ENCODE data around the gene DGAT2.

The DGAT2 gene

GRCh38 chr11:75802021-75802912 lies 33.7 kb downstream of the DGAT2 start:
- no peak for DNase-seq

DNA sequence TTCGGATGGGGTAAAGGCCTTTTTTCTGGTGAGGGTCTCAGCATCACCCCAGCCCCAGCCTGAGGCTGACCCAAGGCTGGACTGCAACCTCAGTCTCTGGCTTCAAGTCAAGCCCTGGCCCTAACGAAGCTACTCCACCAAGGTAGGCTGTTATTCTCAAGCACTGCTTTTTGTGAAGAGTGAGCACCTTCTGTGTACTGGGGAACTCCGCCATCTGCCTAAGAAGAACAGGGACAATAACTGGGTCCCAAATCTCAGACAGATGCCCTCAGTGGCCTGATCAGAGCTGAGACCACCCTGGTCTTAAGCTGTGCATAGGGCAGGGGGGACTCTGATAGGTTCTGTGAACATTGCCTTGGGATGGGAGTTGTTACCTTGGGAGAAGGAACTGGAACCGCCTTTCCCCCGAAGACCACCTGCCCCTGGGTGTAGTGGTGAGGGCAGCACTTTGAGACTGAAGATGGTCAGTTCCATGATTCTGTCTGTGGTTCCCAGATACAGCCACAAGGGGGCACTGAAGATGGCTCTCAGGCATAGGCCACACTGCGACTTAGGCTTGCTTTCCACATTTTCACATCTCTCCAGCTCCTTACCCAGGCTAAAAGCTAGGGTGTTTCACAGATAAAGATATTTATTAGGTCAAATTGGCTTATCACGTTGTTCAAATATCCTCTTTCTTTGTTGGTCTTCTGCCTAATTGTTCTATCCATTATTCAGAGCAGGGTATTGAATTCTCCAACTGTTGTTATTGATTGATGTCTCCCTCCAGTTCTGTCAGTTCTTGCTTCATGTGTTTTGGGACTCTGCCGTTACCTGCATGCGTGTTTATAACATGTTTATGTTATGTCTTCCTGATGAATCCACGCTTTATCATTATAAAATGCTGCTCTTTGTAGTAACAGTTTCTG lies 34.6 kb downstream of the DGAT2 start:
- peak; percentile 80 to 82 for DNase-seq

DNA sequence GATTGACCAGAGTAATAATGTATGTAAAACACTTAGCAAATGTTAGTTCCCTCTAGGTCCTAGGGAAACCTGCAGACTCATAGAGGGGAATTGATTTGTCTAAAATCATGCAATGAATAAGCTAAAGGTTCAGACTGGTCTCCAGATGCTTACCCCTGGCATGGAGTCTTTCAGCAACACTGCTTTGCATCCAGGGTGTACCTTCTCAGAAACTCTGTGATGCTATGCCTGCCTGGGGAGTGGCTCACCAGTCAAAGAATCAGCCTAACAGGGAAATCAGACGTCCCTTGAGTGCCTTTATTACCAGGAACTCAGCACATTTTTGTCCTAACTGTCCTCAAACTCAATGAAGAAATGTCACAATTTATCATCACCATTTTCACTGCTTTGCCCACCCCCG lies 40.5 kb downstream of the DGAT2 start:
- no peak for DNase-seq

DNA sequence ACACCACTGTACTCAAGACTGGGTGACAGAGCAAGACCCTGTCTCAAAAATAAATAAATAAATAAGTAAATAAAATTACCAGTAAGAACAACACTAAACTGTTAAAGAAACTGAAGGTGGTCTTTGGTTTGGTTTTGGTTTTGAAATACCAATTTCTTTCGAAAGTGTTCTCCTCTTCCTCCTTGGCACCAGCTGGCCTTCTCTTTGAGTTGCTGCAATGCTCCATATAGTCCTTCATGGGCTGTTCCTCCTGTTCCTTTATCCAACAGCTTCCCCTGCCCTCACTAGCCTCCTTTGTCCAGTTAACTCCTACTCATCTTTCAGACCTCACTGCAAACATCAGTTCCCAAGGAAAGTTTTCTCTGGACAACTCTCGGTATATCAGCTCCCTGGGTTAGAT lies 41.4 kb downstream of the DGAT2 start:
- peak; percentile 52 to 55 for DNase-seq

DNA sequence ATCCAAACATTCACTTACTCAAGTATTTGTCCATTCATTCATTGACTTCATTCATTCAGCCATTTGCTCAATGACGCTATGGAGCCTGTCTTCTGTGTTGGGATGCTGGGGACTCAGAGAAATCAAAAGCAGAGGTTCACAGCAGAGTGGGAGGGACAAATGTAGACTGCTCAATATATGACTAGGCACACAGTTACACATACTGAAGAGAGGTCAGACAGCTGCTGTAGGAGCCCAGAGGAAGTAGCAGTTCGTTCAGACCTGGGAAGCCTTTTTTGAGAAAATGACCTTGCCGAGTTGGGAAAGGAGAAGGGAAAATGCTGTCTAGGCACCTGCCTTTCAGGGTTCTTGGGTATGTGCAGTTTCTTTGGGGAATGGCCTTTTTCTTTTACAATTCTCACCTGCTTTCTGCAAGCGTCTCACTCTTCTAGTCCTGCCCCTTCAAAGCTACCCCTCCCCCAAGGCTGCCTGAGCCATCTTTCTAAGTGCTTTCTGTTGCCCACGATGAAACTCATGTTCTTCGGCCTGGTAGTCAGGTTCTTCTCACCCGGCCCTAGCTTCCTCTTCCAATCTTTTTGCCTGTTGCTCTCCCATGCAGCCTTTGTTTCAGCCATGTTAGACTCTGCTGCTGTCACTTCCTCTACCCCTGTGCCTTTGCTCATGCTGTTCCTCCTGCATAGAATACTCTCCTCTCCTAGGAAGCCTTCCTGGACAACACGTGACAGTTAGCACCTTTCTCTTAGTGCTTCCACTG lies 42.2 kb downstream of the DGAT2 start:
- DNase-seq = peak; percentile 66 to 76

DNA sequence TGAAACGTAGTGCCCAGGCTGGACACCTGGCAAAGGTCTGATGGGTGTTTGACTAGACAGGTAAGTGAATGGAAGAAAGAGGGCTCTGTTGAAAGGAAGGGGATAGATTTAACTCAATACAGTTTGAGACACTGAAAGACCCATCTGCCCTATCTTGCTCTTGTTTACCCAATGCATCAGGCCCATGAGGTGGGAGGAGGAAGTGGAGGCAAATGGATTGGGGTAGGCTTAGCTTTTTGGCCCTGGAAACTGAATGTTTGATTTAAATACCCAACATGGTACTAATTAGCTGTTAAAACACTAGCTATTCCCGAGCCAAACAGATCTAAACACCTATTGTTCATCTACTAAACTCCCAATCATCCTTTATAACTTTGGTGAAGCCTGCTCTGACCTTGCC lies 42.9 kb downstream of the DGAT2 start:
- DNase-seq = no peak

DNA sequence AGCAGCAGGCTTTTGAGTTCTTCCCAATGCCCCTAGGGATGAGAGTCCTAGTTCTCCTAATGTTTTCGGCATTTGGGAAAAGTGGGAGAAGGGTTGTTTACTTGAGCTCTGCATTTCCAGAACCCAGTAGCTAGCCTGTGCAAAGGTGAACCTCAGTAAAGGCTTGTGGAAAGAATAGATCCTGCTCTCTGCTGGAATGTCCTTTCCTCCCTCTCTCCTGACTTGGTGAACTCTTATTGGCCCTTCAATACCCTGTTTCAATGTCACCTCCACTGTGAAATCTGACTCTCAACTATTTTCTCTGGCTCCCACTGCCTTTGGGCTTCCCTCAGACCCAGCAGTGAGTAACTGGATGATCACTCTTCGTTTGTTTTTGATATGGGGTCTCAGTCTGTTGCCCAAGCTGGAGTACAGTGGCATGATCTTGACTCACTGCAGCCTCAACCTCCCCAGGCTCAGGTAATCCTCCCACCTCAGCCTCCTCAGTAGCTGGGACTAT lies 44.0 kb downstream of the DGAT2 start:
- DNase-seq = no peak

DNA sequence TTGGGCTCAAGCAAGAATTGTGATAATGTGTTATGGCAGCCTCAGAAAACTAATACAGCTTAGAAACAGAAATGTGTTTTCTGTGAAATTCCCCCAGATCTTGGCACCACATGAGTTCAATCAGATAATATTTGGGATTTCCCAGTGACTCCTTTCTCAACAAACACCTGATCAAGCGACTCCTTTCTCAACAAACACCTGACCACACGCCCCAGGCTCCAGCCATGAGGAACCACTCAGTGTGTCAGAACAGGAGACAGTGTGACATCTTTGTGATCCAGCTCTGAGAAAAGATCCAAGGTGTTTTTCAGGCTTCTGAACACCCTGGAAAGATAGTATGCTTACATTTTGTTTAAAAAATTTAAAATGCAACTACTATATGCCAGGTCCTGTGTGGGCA lies 44.5 kb downstream of the DGAT2 start:
- no peak for DNase-seq

DNA sequence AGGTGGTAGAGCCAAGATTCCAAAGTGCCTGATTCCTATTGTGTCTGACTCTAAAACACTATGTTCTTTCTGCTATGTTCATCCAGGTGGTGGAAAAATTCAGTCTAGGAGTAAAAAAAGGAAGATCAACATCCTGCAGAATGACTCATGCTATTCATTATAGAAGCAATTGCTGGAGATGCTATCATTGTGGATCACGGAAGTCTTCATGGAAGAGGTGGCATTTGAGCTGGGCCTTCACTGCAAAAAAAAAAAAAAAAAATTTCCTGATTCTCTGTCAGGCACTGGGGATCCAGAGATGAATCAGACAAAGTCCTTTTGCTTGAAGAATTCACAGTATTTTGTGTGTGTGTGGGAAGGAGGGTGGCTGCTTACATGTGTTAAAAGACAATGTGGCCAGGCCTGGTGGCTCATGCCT lies 45.1 kb downstream of the DGAT2 start:
- no peak for DNase-seq

GRCh38 chr11:75814363-75814676 lies 45.7 kb downstream of the DGAT2 start:
- DNase-seq = no peak

DNA sequence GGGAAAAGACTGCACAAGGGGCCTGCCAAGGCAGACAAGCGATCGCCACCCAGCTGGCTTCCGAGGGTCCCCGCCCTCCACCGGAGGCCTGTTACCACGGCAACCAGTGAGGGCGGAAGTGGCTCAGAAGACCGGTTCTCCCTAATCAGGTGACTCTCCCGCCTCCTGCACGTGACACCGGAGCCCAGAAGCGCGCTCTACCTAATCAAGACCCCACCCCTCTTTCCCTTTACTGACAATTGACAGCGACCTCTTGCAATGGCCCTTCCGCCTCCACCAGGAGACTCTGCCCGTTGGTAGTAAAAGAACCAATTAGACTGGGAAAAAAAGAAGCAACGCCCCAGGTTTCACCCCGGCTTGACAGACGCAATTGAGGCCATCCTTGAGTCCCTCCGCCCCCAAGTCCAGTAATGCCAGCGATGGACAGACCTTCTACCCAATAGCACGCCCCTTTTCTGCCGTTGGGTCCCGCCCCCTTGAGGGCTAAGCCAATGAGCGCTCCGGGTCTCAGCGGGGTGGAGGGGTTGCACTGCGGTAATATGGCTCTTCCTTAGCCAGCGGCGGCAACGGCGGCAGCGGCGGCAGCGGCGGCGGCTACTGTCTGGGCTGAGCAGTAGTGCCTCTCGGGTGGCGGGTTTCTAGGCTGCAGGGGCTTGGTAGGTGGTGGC lies 46.2 kb downstream of the DGAT2 start, which contains the start of gene UVRAG:
Gene UVRAG, plus strand, starts transcription at position 534 of the 668 bp plus-strand sequence. CDS start 198 bp downstream, outside the sequence.
- DNase-seq = peak; percentile 99 to 100

DNA sequence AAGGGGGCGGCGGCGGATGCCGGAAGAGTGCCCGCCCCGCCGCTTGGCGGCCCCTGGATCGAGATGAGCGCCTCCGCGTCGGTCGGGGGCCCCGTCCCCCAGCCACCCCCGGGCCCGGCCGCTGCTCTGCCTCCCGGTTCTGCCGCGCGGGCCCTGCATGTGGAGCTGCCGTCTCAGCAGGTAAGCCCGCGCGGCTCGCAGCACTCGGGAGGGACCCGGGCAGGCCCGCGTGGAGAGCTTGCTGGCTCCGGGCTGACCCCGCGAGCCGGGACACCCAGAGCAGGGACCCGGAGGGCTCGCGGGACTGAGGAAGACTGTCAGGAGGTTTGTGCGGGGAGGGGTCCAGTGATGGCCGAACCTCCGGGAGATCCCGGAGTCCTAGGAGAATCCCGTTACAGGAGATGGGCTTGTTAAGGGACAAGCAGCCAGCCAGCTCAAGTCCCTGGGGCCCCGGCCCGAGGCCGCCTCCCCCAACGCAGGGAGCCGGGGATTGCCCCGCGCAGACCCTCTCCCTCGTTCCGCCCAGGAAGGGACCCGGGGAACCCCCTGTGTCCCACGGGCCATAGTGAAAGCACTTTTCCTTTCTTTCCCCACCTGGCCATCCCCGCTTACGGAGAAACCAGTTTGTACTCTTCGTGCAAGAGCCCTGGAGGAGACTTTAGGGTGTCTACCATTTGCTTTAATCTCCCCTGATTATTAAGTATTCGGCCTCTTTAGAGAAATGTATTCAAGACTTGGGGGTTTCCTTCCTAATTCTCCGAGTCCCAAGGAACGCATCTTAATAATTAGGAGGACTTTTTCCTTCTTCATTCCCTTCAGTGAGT lies 47.0 kb downstream of the DGAT2 start:
- no peak for DNase-seq

DNA sequence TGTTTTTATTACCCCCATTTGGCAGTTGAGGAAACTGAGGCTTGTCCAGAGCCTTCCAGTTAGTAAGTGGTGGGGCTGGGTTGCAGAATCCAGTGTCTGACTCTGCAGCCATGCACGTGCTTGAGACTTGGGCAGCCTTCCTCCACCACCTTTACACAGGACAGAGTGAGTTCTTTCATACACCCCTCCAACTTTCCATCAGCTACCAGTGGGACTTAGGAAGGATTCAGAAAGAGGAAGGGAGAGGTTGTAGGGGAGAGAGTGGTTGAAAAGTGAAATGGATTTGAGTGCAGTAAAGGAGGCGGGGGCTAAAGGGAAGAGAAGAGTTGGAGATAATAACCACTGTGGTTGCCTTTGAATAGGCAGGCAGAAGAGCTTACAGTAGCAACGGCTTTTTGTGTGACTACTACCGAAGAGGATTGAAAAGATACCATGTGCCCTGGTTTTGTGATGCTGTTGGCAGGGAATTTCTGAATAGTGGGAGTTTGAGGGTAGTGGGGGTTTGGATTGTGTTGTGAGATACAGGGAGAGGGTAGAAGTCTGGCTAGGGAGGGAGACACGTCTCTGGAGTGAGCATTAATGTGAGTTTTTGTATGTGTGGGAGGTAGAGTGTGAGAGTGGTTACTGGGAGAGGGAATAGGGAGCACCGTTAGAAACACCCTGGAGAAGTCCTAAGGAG lies 48.1 kb downstream of the DGAT2 start:
- DNase-seq = no peak

DNA sequence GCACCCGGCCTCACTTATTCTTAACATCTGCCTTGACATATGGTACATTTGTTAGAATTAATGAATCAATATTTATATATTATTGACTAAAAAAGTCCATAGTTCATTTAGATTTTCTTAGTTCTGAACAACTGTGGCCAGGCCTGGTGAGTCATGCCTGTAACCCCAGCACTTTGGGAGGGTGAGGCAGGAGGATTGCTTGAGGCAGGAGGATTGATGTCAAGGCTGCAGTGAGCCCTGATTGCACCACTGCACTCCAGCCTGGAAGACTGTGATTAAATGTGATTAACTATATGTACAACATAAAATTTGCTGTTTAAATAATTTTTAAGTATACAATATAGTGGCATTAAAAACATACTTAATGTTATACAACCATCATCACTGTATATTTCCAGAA lies 52.1 kb downstream of the DGAT2 start:
- peak in 1 of 2 donors; percentile 15 for DNase-seq

DNA sequence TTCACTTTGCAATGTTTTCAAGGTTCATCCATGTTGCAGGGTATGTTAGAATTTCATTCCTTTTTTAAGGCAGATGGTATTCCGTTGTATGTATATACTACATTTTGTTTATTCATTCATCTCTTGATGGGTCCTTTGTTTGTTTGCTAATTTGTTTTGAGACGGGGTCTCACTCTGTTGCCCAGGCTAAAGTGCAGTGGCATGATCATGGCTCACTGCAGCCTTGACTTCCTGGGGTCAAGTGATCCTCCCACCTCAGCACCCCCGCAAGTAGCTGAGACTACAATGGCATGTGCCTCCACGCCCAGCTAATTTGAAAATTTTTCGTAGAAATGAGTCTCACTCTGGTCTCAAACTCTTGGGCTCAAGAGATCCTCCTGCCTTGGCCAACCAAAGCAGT lies 52.6 kb downstream of the DGAT2 start:
- DNase-seq = no peak

DNA sequence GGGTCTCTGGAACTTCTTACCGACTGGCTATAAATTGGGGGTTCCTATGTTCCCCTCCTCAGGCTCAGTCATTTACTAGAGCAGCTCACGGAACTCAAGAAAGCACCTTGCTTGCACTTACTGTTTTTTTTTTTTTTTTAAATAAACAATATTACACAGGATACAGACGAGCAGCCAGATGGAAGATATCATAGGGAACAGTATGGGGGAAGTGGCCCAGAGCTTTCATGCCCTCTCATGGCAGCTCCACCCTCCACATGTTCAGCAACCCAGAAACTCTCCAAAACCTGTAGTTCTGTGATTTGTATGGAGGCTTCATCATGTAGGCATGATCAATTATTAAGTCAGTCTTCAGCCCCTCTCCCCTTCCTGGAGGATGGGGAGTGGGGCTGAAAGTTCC lies 54.0 kb downstream of the DGAT2 start:
- no peak for DNase-seq

DNA sequence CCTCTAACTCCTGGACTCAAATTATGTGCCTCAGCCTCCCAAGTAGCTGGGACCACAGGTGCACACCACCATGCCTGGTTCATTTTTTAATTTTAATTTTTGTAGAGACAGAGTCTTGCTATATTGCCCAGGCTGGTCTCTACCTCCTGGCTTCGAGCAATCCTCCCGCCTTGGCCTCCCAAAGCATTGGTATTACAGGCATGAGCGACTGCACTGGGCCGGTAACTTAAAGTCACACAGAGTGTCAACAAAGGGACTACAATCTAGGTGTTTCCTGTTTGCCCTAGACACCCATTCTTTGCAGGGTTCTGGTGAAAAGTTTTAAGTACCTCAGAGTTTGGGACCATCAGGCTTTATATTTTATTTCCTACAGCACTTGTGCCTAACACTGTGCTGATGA lies 54.8 kb downstream of the DGAT2 start:
- no peak for DNase-seq

DNA sequence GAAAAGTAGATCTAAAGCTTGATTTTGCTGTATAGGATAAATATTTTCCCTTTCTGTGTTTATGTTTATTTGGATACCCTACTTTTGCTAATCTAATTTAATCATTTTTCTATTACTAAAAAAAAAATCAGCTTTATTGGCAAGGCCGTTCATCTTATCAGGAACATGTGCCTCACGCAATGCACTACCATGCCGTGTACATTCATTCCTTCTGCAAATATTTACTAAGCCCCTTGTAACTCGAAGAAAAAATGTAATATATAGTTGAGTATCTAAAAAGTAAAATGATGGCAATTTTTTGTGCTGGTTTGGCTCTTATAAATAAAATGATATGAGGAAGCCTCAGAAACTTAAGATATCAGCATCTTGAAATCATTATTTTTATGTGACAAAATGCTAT lies 55.4 kb downstream of the DGAT2 start:
- no peak for DNase-seq

DNA sequence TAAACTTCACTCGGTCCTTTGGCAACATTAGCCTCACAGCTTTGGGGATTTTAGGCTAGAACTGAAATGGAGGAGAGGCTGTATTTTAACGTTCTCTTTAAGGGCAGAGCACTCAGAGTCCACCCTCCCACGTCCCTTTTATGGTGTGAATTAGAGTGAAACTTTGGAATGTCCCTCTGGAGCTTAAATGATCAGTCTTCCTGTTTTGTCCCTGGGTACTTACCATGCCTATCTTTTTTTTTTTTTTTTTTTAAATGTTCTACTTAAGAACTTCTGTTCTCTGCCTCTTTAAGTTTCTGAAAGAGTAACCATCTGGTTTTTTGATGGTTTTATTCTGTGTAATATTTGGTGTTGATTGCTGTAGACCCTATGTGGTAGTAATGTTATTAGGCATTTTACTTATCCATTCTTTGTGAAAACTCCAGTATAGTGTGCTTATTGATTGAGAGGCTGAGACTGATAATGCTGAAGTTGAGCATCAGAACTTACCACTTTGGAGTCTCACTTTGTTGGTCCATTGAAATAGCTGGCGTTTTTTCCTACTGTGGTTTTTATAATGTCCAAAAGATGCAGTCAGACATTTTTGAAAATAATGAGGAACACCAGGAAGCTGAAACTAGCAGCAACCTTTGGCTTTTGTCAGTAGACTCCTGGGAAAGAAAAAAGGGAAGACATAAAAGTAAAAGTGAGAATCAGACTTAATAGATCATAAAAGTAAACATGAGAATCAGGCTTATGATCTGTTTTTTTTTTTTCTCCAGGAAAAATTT lies 58.1 kb downstream of the DGAT2 start:
- DNase-seq = peak; percentile 69 to 82

GRCh38 chr11:75827562-75827961 lies 59.0 kb downstream of the DGAT2 start:
- DNase-seq = no peak
